Spleen (tissue), 7 donors: ENCODE data around the gene ZDHHC4.

Source experiments
- CTCF ChIP-seq, 11 experiments: fragments of 200-600 bp in 7 of 11; fragments of 450-650 bp in 4 of 11; sonication (generic) in 4 of 11; IDR thresholded peaks in 8 of 11; conservative IDR thresholded peaks in 3 of 11; 1 replicate in 7 of 11; 2 replicates in 4 of 11; pipeline versions ENCODE4 v1.4.0 to v1.8.0; 2016 to 2021; ENCODE audit warnings: antibody characterized with exemption in 11 of 11, inconsistent platforms in 4 of 11, mild to moderate bottlenecking in 1 of 11
- POLR2A ChIP-seq, 3 donors: fragments of 450-650 bp; IDR thresholded peaks; one replicate each; pipeline ENCODE4 v1.5.1; 2017; ENCODE audit warnings: antibody characterized with exemption in 3 of 3, mild to moderate bottlenecking in 1 of 3
- donor health status: DM: no; HTN: no; CAD: no; lungs with moderate emphysema.
- donor health status: DM: no; HTN: no; CAD: no.
- donor health status: DM: no; HTN: no; CAD: no.

DNA sequence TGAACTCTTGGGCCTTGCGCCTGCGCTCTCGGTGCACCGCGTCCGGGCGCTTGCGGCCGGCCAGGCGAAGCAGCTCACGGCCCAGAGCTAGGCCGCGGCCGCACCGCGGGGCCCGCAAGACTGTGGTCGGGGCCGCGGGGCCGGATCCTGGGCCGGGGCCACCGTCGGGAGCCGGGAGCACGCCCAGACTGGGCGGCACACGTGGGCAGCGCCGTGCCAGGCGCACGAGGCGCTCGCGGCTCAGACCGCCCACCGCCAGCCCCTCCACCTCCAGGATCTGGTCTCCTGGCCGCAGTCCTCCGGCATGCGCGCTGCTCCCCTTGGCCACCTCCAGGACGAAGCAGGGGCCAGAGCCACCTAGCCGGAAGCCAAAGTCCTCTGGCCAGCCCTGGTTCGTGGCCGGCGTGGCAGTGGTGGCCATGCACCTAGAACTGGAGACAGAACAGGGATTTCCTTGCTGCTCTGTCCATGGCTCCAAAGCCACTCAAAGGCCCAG lies 26.2 kb upstream of the ZDHHC4 start, which contains the start of gene GRID2IP:
- TF ChIP-seq CTCF (IDR thresholded peaks at IDR 0.05 in 8 of 11, conservative IDR thresholded peaks at IDR 0.05 in 3 of 11) = no peak
- TF ChIP-seq POLR2A (IDR thresholded peaks at IDR 0.05) = no peak
